Nephron (organoid): ENCODE measurements around the gene SHISA7.
"Not testable (repeated sequence)": the region's sequence is repeated elsewhere in the genome, so short reads cannot be mapped to it uniquely, and the experiment has no call there.

Experiments
- H3K27ac Mint-ChIP-seq, 3 experiments: 2 replicates each; pipeline ENCODE4 v1.8.0; 2020; ENCODE audit warnings: mixed read lengths in 3 of 3, mild to moderate bottlenecking in 2 of 3, moderate library complexity in 1 of 3
- H3K27me3 Mint-ChIP-seq: 2 replicates; pipeline ENCODE4 v1.8.0; 2021; ENCODE audit warnings: low read depth, mild to moderate bottlenecking, moderate library complexity, mixed read lengths
- H3K36me3 Mint-ChIP-seq: 2 replicates; pipeline ENCODE4 v1.8.0; 2020; ENCODE audit warnings: low read depth, mixed read lengths
- H3K4me1 Mint-ChIP-seq: 2 replicates; pipeline ENCODE4 v1.8.0; 2020; ENCODE audit warnings: mixed read lengths
- H3K4me3 Mint-ChIP-seq, 3 experiments: 2 replicates each; pipeline ENCODE4 v1.8.0; 2020; ENCODE audit warnings: mild to moderate bottlenecking in 3 of 3, mixed read lengths in 3 of 3, moderate library complexity in 2 of 3
- H3K9me3 Mint-ChIP-seq: 2 replicates; pipeline ENCODE4 v1.8.0; 2020; ENCODE audit warnings: mixed read lengths
- CTCF ChIP-seq, 3 experiments: fragments of 200-600 bp; sonication (generic); IDR thresholded peaks; one replicate each; pipeline ENCODE4 v1.5.0; 2021; ENCODE audit warnings: antibody characterized with exemption in 3 of 3; ENCODE audit not compliant: unreplicated experiment in 3 of 3

Gene SHISA7

GRCh38 chr19:55418185-55418584, 24.9 kb downstream of the SHISA7 start:
- peak; percentile 73 to 79 (median 75) for TF ChIP-seq CTCF (IDR thresholded peaks at IDR 0.05; ENCODE audit: unreplicated experiment in 3 of 3)
- Mint-ChIP-seq H3K27me3 (peaks cover 22% of the 10 kb centered on the region), H3K4me1 (no peaks in the 10 kb centered on the region), H3K4me3 (no peak overlapping the region), H3K36me3 (no peaks in the 10 kb centered on the region), H3K27ac (no peak overlapping the region), H3K9me3 (no peaks in the 10 kb centered on the region)

GRCh38 chr19:55410168-55410567, 32.9 kb downstream of the SHISA7 start:
- H3K27ac Mint-ChIP-seq: peak overlapping the region; percentile 92 to 99 (median 96)
- peaks cover 5% of the 10 kb centered on the region for H3K9me3 Mint-ChIP-seq
- peaks cover 13% of the 10 kb centered on the region for H3K27me3 Mint-ChIP-seq
- TF ChIP-seq CTCF (IDR thresholded peaks at IDR 0.05; ENCODE audit: unreplicated experiment in 3 of 3): no peak
- peak overlapping the region in 2 of 3 experiments; percentile 18 to 56 for H3K4me3 Mint-ChIP-seq
- peaks cover 15% of the 10 kb centered on the region for H3K36me3 Mint-ChIP-seq
- peaks cover 26% of the 10 kb centered on the region for H3K4me1 Mint-ChIP-seq

GRCh38 chr19:55409179-55409578, 33.9 kb downstream of the SHISA7 start:
- H3K4me3 Mint-ChIP-seq: peak overlapping the region in 2 of 3 experiments; percentile 56 to 97
- not testable (repeated sequence) for H3K27me3 Mint-ChIP-seq, H3K9me3 Mint-ChIP-seq
- peak overlapping the region; percentile 99 to 100 (median 99) for H3K27ac Mint-ChIP-seq
- H3K4me1 Mint-ChIP-seq: peaks cover 26% of the 10 kb centered on the region
- H3K36me3 Mint-ChIP-seq: peaks cover 16% of the 10 kb centered on the region

GRCh38 chr19:55408533-55408872, 34.6 kb downstream of the SHISA7 start:
- Mint-ChIP-seq H3K27me3 (peaks cover 9% of the 10 kb centered on the region), H3K4me1 (peaks cover 26% of the 10 kb centered on the region), H3K4me3 (peak overlapping the region; percentile 91 to 97 (median 97)), H3K36me3 (peaks cover 20% of the 10 kb centered on the region), H3K9me3 (peaks cover 5% of the 10 kb centered on the region), H3K27ac (peak overlapping the region; percentile 99 to 100 (median 99))
- TF ChIP-seq CTCF (IDR thresholded peaks at IDR 0.05; ENCODE audit: unreplicated experiment in 3 of 3): no peak

GRCh38 chr19:55407800-55408532, 35.1 kb downstream of the SHISA7 start:
- Mint-ChIP-seq H3K27me3 (peaks cover 9% of the 10 kb centered on the region), H3K27ac (peak overlapping the region; percentile 99 to 100 (median 99)), H3K4me3 (peak overlapping the region; percentile 91 to 97 (median 97)), H3K36me3 (peaks cover 25% of the 10 kb centered on the region), H3K4me1 (peaks cover 30% of the 10 kb centered on the region), H3K9me3 (peaks cover 5% of the 10 kb centered on the region)
- no peak for TF ChIP-seq CTCF (IDR thresholded peaks at IDR 0.05; ENCODE audit: unreplicated experiment in 3 of 3)

- H3K9me3 Mint-ChIP-seq, H3K27me3 Mint-ChIP-seq: not testable (repeated sequence)
- Mint-ChIP-seq H3K27ac (peak within 1 kb of the TSS; percentile 99 to 100 (median 99)), H3K4me3 (peak within 1 kb of the TSS; percentile 91 to 97 (median 97)), H3K36me3 (peaks cover 30% of the 10 kb centered on the region), H3K4me1 (peaks cover 30% of the 10 kb centered on the region)
Observed at GRCh38 chr19:55407550-55407799, 35.6 kb downstream of the SHISA7 start, which contains the start of gene UBE2S. UBE2S (minus strand) TSS chr19:55407788; CDS start chr19:55407589, 199 bp downstream.
